HepG2 (cell line): ENCODE measurements around the gene GPR82.

Source experiments
- CEBPB ChIP-seq: IDR thresholded peaks from 2 replicates; pipeline ENCODE4 v1.6.1; 2011; ENCODE audit warnings: low read depth, low read length, improper control_type of control experiment, borderline replicate concordance
- EZH2 ChIP-seq: conservative IDR thresholded peaks from 2 replicates; pipeline ENCODE4 v1.6.1; 2012; ENCODE audit warnings: mild to moderate bottlenecking, low read depth, low read length, moderate library complexity
- TF ChIP-seq, protein P1 (sequence below): sonication (generic); formaldehyde crosslinking; IDR thresholded peaks from 2 replicates; pipeline ENCODE4 v1.5.0; 2020; ENCODE audit warnings: missing genetic modification reagents, mild to moderate bottlenecking, borderline replicate concordance

DNA sequence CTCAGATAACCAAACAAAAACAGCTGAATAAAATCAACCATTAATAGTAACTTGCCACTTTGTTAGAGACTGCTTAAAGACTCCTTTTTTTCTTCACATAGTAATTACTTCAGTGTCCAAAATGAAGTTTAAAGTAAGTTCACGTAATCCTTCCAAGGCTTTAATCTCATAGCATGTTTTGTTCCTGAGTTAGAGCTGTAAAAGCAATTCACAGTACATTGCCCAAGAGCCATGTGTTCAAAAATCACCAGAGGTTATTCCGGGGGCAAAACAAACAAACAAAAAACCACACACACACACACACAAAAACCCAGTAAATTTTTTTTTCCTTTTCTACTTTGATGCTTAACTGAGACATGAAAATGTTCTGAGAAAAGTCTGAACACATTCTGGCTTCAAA, 6.1 kb downstream of the GPR82 start:
- TF ChIP-seq, protein P1, sequence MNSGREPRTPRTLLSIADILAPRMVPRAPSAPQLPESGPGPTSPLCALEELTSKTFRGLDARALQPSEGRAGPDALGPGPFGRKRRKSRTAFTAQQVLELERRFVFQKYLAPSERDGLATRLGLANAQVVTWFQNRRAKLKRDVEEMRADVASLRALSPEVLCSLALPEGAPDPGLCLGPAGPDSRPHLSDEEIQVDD (CRISPR knock-in tag) = no peak
- TF ChIP-seq EZH2 (no peak), CEBPB (no peak)
